ENCODE data around the gene CAMSAP3. TPM values are rescaled to one million over a fixed set of nuclear protein-coding genes. Genes with fewer than 3 reads are reported as not detected.

CAMSAP3 gene
- total and polyA plus RNA-seq, 2 experiments from 2014 or later = 22.8 to 58.5 TPM

DNA sequence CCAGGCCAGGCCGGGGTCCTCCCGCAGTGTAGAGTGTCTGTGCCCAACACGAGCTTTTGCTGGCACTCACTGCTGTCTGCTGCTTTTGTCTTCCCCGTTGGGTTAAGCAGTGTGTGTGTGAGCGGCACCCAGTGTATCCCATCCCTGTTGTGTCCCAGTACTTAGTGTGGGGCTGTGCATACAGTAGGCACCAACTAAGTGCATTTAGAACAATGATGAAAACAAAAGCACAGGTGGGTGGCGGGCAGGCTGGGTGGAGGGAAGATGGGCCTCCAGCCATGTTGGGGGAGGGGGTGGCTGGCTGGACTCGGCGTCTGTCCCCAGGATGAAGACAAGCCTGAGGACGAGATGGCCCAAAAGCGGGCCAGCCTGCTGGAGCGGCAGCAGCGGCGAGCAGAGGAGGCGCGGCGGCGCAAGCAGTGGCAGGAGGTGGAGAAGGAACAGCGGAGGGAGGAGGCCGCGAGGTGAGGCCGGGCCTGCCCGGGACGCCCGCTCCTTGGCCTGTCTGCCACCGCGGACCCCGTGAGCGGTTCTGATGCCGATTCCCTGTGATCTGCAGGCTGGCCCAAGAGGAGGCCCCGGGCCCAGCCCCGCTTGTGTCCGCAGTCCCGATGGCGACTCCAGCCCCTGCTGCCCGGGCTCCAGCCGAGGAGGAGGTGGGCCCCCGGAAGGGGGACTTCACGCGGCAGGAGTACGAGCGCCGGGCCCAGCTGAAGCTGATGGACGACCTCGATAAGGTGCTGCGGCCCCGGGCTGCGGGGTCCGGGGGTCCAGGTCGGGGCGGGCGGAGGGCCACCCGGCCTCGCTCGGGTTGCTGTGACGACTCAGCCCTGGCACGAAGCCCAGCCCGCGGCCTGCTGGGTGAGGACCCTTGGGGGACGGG lies 19.4 kb downstream of the CAMSAP3 start:
- H3K9me3 ChIP-seq (ENCODE audit: low read depth) = no peaks in the 10 kb centered on the region
- no peak overlapping the region for H3K4me2 ChIP-seq
- 97% methylated on average over 47 of the region's 59 CpGs for WGBS (ENCODE audit: low lambda C conversion rate, missing lambda C conversion rate)
- H3K4me1 ChIP-seq (ENCODE audit: insufficient read depth) = no peaks in the 10 kb centered on the region
- H3K27me3 ChIP-seq = no peaks in the 10 kb centered on the region
- no peak overlapping the region for H3K27ac ChIP-seq
- no peak overlapping the region for H2AFZ ChIP-seq
- no peak overlapping the region for H3K4me3 ChIP-seq
- TF ChIP-seq EZH2 (IDR thresholded peaks at IDR 0.05; ENCODE audit: borderline replicate concordance) (no peak), EZH2phosphoT487 (IDR thresholded peaks at IDR 0.05; ENCODE audit: low read depth, severe bottlenecking, unreplicated experiment) (no peak)
- TF ChIP-seq, protein P1, sequence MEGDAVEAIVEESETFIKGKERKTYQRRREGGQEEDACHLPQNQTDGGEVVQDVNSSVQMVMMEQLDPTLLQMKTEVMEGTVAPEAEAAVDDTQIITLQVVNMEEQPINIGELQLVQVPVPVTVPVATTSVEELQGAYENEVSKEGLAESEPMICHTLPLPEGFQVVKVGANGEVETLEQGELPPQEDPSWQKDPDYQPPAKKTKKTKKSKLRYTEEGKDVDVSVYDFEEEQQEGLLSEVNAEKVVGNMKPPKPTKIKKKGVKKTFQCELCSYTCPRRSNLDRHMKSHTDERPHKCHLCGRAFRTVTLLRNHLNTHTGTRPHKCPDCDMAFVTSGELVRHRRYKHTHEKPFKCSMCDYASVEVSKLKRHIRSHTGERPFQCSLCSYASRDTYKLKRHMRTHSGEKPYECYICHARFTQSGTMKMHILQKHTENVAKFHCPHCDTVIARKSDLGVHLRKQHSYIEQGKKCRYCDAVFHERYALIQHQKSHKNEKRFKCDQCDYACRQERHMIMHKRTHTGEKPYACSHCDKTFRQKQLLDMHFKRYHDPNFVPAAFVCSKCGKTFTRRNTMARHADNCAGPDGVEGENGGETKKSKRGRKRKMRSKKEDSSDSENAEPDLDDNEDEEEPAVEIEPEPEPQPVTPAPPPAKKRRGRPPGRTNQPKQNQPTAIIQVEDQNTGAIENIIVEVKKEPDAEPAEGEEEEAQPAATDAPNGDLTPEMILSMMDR (IDR thresholded peaks at IDR 0.05; ENCODE audit: poor library complexity) = no peak
- no peak for DNase-seq (ENCODE audit: low spot score)
- H3K36me3 ChIP-seq (replicated peaks; ENCODE audit: insufficient read depth, low read depth) = no peaks in the 10 kb centered on the region
- no peaks in the 10 kb centered on the region for H3K9me2 ChIP-seq (replicated peaks; ENCODE audit: insufficient read depth)
- no peaks in the 10 kb centered on the region for H3K79me2 ChIP-seq
- H4K20me1 ChIP-seq (ENCODE audit: insufficient read depth, poor library complexity, severe bottlenecking) = peaks cover 3% of the 10 kb centered on the region

DNA sequence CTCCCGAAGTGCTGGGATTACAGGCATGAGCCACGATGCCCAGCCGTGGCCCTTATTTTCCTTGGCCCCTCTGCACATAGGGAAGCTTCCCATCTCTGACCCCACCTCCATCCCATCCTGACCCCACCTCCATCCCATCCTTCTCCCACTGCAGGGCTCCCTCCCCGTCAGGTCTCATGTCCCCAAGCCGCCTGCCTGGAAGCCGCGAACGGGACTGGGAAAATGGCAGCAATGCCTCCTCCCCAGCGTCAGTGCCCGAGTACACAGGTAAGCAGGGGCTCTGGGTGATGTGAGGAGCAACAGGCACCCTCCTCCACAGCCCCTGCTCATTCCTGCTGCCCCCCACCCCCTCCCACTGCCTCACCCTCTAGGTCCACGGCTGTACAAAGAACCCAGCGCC lies 21.5 kb downstream of the CAMSAP3 start:
- H3K27ac ChIP-seq = no peak overlapping the region
- peaks cover 3% of the 10 kb centered on the region for H4K20me1 ChIP-seq (ENCODE audit: insufficient read depth, poor library complexity, severe bottlenecking)

DNA sequence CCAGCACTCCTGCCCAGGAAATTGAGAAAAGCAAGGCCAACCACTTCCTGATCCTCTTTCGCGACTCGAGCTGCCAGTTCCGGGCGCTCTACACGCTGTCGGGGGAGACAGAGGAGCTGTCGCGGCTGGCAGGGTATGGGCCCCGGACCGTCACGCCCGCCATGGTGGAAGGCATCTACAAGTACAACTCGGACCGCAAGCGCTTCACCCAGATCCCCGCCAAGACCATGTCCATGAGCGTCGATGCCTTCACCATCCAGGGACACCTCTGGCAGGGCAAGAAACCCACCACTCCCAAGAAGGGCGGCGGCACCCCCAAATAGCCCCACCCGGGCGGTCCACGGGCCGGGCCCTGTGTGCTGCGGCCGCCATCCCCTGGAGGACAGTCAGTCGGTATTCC lies 22.1 kb downstream of the CAMSAP3 start:
- no peaks in the 10 kb centered on the region for H3K4me1 ChIP-seq (ENCODE audit: insufficient read depth)
- no peak for DNase-seq (ENCODE audit: low spot score)
- H3K27ac ChIP-seq = no peak overlapping the region
- no peaks in the 10 kb centered on the region for H3K79me2 ChIP-seq
- no peak overlapping the region for H3K4me2 ChIP-seq
- peaks cover 1% of the 10 kb centered on the region for H4K20me1 ChIP-seq (ENCODE audit: insufficient read depth, poor library complexity, severe bottlenecking)
- no peaks in the 10 kb centered on the region for H3K36me3 ChIP-seq (replicated peaks; ENCODE audit: insufficient read depth, low read depth)
- no peaks in the 10 kb centered on the region for H3K27me3 ChIP-seq
- no peak overlapping the region for H3K4me3 ChIP-seq
- no peak overlapping the region for H2AFZ ChIP-seq
- 97% methylated on average over 22 of the region's 28 CpGs for WGBS (ENCODE audit: low lambda C conversion rate, missing lambda C conversion rate)
- no peaks in the 10 kb centered on the region for H3K9me2 ChIP-seq (replicated peaks; ENCODE audit: insufficient read depth)
- TF ChIP-seq EZH2 (IDR thresholded peaks at IDR 0.05; ENCODE audit: borderline replicate concordance) (no peak), EZH2phosphoT487 (IDR thresholded peaks at IDR 0.05; ENCODE audit: low read depth, severe bottlenecking, unreplicated experiment) (no peak)
- TF ChIP-seq, protein P1 (IDR thresholded peaks at IDR 0.05; ENCODE audit: poor library complexity) = no peak
- H3K9me3 ChIP-seq (ENCODE audit: low read depth) = no peaks in the 10 kb centered on the region

More for the DNA sequence above, 21.5 kb downstream of the CAMSAP3 start:
- H3K9me2 ChIP-seq (replicated peaks; ENCODE audit: insufficient read depth) = no peaks in the 10 kb centered on the region
- H3K4me3 ChIP-seq = no peak overlapping the region
- no peaks in the 10 kb centered on the region for H3K27me3 ChIP-seq
- H3K36me3 ChIP-seq (replicated peaks; ENCODE audit: insufficient read depth, low read depth) = no peaks in the 10 kb centered on the region
- no peak for DNase-seq (ENCODE audit: low spot score)
- H2AFZ ChIP-seq = no peak overlapping the region
- H3K4me2 ChIP-seq = no peak overlapping the region
- no peak for TF ChIP-seq EZH2phosphoT487 (IDR thresholded peaks at IDR 0.05; ENCODE audit: low read depth, severe bottlenecking, unreplicated experiment)
- no peak for TF ChIP-seq EZH2 (IDR thresholded peaks at IDR 0.05; ENCODE audit: borderline replicate concordance)
- TF ChIP-seq, protein P1 (IDR thresholded peaks at IDR 0.05; ENCODE audit: poor library complexity) = no peak
- 99% methylated on average over 10 of the region's 12 CpGs for WGBS (ENCODE audit: low lambda C conversion rate, missing lambda C conversion rate)
- no peaks in the 10 kb centered on the region for H3K9me3 ChIP-seq (ENCODE audit: low read depth)
- no peaks in the 10 kb centered on the region for H3K4me1 ChIP-seq (ENCODE audit: insufficient read depth)
- no peaks in the 10 kb centered on the region for H3K79me2 ChIP-seq

Data from hepatocyte (in vitro differentiated cells).